GM12801 (cell line): Measurements from ENCODE around the gene TYROBP.

Experiments
- CTCF ChIP-seq: IDR thresholded peaks from one replicate; pipeline ENCODE4 v1.5.1; 2011; ENCODE audit warnings: control low read depth; ENCODE audit not compliant: insufficient read length; ENCODE audit errors: extremely low read depth

Gene TYROBP

GRCh38 chr19:35908010-35908441 is at the start of gene TYROBP:
TSS of gene TYROBP (minus strand) at chr19:35908295. CDS start at chr19:35908228, 67 bp downstream.
- TF ChIP-seq CTCF, result no peak

- no peak for TF ChIP-seq CTCF
Measured at GRCh38 chr19:35955881-35956634, 48.0 kb upstream of the TYROBP start.

- no peak for TF ChIP-seq CTCF
Measured at GRCh38 chr19:35949131-35949530, 41.0 kb upstream of the TYROBP start.

- no peak for TF ChIP-seq CTCF
Measured at GRCh38 chr19:35946203-35946602, 38.1 kb upstream of the TYROBP start.

- TF ChIP-seq CTCF, result no peak
Measured at GRCh38 chr19:35945121-35945790, 37.2 kb upstream of the TYROBP start.

GRCh38 chr19:35944556-35944955 is 36.5 kb upstream of the TYROBP start:
- TF ChIP-seq CTCF, result no peak

GRCh38 chr19:35943321-35944301 is 35.5 kb upstream of the TYROBP start:
- TF ChIP-seq CTCF, result no peak
